Transverse colon (tissue), 4 donors: Measurements from ENCODE around the gene PIANP. TPM values are rescaled to one million over a fixed set of nuclear protein-coding genes. Genes with fewer than 3 reads are reported as not detected.
A peak's percentile ranks its signal among the peaks of the same experiment; 100 is the strongest.

Source experiments
- DNase-seq: peaks from one replicate; pipeline ENCODE4 v3.0.0-alpha.2; 2019
- H3K27ac ChIP-seq, 4 donors: fragments of 200-600 bp; sonication (generic); 2 replicates each; pipeline ENCODE4 v1.5.1; 2016 to 2018; ENCODE audit warnings: inconsistent platforms in 4 of 4
- H3K27me3 ChIP-seq: fragments of 200-600 bp; sonication (generic); 2 replicates; pipeline ENCODE4 v1.5.1; 2017; ENCODE audit warnings: inconsistent platforms
- H3K36me3 ChIP-seq, 4 donors: fragments of 200-600 bp; sonication (generic); 2 replicates each; pipeline ENCODE4 v1.5.1; 2017 to 2019; ENCODE audit warnings: inconsistent platforms in 4 of 4
- H3K4me1 ChIP-seq, 4 donors: fragments of 200-600 bp; sonication (generic); 2 replicates each; pipeline ENCODE4 v1.5.1; 2017 to 2020; ENCODE audit warnings: inconsistent platforms in 4 of 4
- H3K4me3 ChIP-seq, 4 donors: fragments of 200-600 bp; sonication (generic); 1 replicate in 1 of 4; 2 replicates in 3 of 4; pipeline versions ENCODE4 v1.5.1 to v1.6.1; 2017 to 2019; ENCODE audit warnings: inconsistent platforms in 4 of 4
- H3K9me3 ChIP-seq, 2 donors: fragments of 200-600 bp; sonication (generic); 2 replicates each; pipeline ENCODE4 v1.5.1; 2017 to 2019; ENCODE audit warnings: inconsistent platforms in 2 of 2
- EP300 ChIP-seq: sonication (generic); formaldehyde crosslinking; IDR thresholded peaks from one replicate; pipeline ENCODE4 v1.6.1; 2017; ENCODE audit warnings: antibody characterized with exemption, low read depth
- POLR2A ChIP-seq: fragments of 450-650 bp; IDR thresholded peaks from one replicate; pipeline ENCODE4 v1.6.1; 2016; ENCODE audit warnings: antibody characterized with exemption, mild to moderate bottlenecking, moderate library complexity
- POLR2AphosphoS5 ChIP-seq, 3 donors: sonication (generic); formaldehyde crosslinking; IDR thresholded peaks; one replicate each; pipeline ENCODE4 v1.6.1; 2016; ENCODE audit warnings: antibody characterized with exemption in 3 of 3
- WGBS, 2 donors: methylation state at CpG; one replicate each; pipeline ENCODE4 v1.1.5; 2018; ENCODE audit warnings: low coverage in 1 of 2; 5-methylcytosine and 5-hydroxymethylcytosine counted together
- in situ Hi-C, 4 donors: fragments of 200-750 bp; cut with MboI; loops; one replicate each; pipeline versions ENCODE4 v1.15.0 to v1.15.1; 2017; ENCODE audit warnings: low sequenced_read_pairs in 3 of 4, low pct_ligation_motif_present in 1 of 4, low pct_unique_long_range_greater_than_20kb in 1 of 4
- intact Hi-C: fragments of 100-400 bp; cut with DNase I; formaldehyde crosslinking; loops from one replicate; pipeline ENCODE4 v1.15.1; 2023; ENCODE audit warnings: low total_unique reads
- total RNA-seq, 4 donors: library from RNA; depleted of rRNA; stranded (reverse); fragments of >200 nt; gene quantifications; one replicate each; pipeline ENCODE4 v1.1.0, GENCODE V29; 2016
- TF ChIP-seq, protein P1 (sequence below), 5 experiments: fragments of 200-600 bp in 3 of 5; fragments of 450-650 bp in 2 of 5; sonication (generic) in 3 of 5; IDR thresholded peaks; 1 replicate in 2 of 5; 2 replicates in 3 of 5; pipeline ENCODE4 v1.5.1; 2016 to 2017; ENCODE audit warnings: antibody characterized with exemption in 5 of 5, inconsistent platforms in 3 of 5, mild to moderate bottlenecking in 2 of 5, moderate library complexity in 1 of 5

PIANP gene
- total RNA-seq, 4 donors from 2014 or later = 0.64 TPM; not detected in 3

DNA sequence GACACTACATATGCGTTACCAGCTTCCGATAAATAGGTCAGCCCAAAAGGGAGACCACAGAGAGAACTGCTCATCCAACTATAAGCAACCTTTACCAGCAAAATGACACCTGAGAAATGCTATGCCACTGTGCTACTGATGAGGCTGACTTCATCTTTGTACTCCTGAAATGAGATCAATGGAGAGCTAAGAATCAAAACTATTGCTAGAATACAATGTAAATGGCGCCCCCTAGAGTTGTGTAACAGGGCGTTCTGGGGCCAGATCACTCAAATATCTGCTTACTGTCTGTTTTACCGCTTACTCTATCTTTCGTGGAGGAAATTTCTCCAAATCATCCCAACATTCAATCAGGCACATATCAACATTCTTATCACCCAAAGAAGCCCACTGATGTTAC, 16.0 kb downstream of the PIANP start:
- Histone ChIP-seq H3K9me3 (no peaks in the 10 kb centered on the region), H3K36me3 (peaks cover 0 to 8% (median 3%) of the 10 kb centered on the region in 4 donors), H3K27ac (peak overlapping the region in 1 of 4 donors; percentile 5), H3K27me3 (no peaks in the 10 kb centered on the region), H3K4me3 (no peak overlapping the region), H3K4me1 (peaks cover 17 to 38% (median 18%) of the 10 kb centered on the region in 4 donors)
- TF ChIP-seq EP300 (no peak), POLR2AphosphoS5 (IDR thresholded peaks at IDR 0.05) (no peak), POLR2A (no peak)
- TF ChIP-seq, protein P1, sequence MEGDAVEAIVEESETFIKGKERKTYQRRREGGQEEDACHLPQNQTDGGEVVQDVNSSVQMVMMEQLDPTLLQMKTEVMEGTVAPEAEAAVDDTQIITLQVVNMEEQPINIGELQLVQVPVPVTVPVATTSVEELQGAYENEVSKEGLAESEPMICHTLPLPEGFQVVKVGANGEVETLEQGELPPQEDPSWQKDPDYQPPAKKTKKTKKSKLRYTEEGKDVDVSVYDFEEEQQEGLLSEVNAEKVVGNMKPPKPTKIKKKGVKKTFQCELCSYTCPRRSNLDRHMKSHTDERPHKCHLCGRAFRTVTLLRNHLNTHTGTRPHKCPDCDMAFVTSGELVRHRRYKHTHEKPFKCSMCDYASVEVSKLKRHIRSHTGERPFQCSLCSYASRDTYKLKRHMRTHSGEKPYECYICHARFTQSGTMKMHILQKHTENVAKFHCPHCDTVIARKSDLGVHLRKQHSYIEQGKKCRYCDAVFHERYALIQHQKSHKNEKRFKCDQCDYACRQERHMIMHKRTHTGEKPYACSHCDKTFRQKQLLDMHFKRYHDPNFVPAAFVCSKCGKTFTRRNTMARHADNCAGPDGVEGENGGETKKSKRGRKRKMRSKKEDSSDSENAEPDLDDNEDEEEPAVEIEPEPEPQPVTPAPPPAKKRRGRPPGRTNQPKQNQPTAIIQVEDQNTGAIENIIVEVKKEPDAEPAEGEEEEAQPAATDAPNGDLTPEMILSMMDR (IDR thresholded peaks at IDR 0.05) = peak in 4 of 5 experiments; percentile 38 to 52 (median 46)
- in situ Hi-C loops (no loop called here), intact Hi-C loops (no loop called here)
- WGBS, 2 donors = 52 to 76% methylated on average over 2 to 6 of the region's 6 CpGs
- no peak for DNase-seq

DNA sequence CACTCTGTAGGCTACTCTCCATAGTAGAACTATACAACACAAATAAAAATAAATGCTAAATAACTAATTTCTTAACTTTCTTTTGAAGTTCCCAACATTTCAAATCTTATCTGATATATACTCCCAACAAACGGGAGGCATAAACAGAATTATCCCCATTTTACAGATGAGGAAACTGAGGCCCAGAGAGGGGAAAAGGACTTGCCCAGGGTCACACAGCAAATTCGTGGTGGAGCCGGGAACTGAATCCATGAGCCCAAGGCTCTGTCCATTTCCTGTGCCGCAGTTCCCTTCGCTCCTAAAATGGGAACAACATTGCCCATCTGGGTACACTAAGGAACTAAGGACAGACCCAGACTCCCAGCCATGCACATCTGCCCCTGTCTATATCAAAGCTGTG, 23.7 kb downstream of the PIANP start:
- DNase-seq = no peak
- H3K27me3 ChIP-seq = no peaks in the 10 kb centered on the region
- H3K4me1 ChIP-seq = no peaks in the 10 kb centered on the region
- intact Hi-C loops = no loop called here
- TF ChIP-seq POLR2A (no peak), EP300 (no peak), POLR2AphosphoS5 (IDR thresholded peaks at IDR 0.05) (no peak)
- TF ChIP-seq, protein P1 (IDR thresholded peaks at IDR 0.05) = no peak
- H3K9me3 ChIP-seq = no peaks in the 10 kb centered on the region
- no peak overlapping the region for H3K27ac ChIP-seq
- 88 to 97% methylated on average over 4 to 5 of the region's 5 CpGs for WGBS, 2 donors
- in situ Hi-C loops = no loop called here
- no peak overlapping the region for H3K4me3 ChIP-seq
- H3K36me3 ChIP-seq = peaks cover 0 to 72% (median 30%) of the 10 kb centered on the region in 4 donors

DNA sequence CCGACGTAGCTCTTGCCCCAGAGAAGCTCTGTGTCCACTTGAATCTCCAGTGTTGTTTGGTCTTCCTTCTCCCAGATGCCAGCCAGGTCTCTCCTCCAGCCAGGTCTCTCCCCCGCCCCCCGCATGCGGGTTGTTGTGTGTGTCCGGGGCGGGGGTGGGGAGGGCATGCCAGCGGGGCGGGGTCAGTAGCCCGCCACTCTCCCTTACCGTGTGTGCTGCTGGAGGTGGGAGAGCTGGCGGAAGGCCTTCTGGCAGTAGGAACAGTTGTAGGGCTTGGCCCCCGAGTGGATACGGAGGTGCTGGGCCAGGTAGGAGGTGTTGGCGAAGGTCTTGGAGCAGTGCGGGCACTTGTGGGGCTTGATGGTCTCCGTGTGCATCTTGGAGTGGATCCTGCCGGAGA, 28.5 kb downstream of the PIANP start:
- in situ Hi-C loops = no loop called here
- peaks cover 0 to 82% (median 38%) of the 10 kb centered on the region in 4 donors for H3K36me3 ChIP-seq
- WGBS, 2 donors = 87 to 97% methylated on average over 5 to 18 of the region's 18 CpGs

DNA sequence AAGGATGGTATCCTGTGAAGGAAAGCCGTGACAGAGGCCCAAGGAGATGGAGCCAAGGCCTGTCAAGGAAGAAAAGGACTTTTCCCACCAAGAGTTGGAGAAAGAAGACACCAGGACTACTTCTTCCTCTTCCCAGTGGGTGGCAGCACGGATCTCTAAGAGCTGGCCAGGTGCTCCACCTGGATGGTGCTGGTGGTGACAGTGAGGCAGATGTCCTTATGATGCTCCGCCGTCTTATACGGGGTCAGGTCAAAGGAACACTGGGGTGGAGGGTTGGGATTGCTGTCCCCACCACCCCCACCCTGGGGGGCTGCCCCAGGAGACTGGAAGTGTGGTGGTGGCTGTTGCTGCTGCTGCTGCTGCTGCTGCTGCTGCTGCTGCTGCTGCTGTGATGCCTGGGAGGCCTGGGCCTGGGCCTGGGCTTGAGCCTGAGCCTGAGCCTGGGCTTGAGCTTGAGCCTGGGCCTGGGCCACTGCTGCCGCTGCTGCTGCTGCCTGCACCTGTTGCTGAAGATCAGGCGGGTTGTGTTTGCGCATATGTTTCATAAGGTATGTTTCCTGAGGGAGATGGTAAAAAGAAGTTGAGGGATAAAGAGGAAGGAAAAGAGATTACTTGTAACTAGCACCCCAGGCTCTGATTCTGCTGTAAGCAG, 32.9 kb downstream of the PIANP start:
- H3K9me3 ChIP-seq = no peaks in the 10 kb centered on the region

More for the DNA sequence above, 28.5 kb downstream of the PIANP start:
- no peaks in the 10 kb centered on the region for H3K9me3 ChIP-seq
- no peak overlapping the region for H3K4me3 ChIP-seq
- DNase-seq = no peak
- intact Hi-C loops = no loop called here
- H3K27ac ChIP-seq = no peak overlapping the region
- TF ChIP-seq, protein P1 (IDR thresholded peaks at IDR 0.05) = no peak
- no peaks in the 10 kb centered on the region for H3K27me3 ChIP-seq
- H3K4me1 ChIP-seq = no peaks in the 10 kb centered on the region

More for the DNA sequence above, 32.9 kb downstream of the PIANP start:
- TF ChIP-seq, protein P1 (IDR thresholded peaks at IDR 0.05) = peak in 1 of 5 experiments; percentile 14
- no peak for TF ChIP-seq POLR2AphosphoS5 (IDR thresholded peaks at IDR 0.05)
- in situ Hi-C loops = no loop called here
- Histone ChIP-seq H3K4me1 (no peaks in the 10 kb centered on the region), H3K27ac (no peak overlapping the region), H3K36me3 (peaks cover 0 to 53% (median 26%) of the 10 kb centered on the region in 4 donors), H3K27me3 (no peaks in the 10 kb centered on the region), H3K4me3 (no peak overlapping the region)
- intact Hi-C loops = loop anchor here (10.0 kb wide), 1 partner anchor 53 kb away; no protein-coding TSS in a partner anchor
- no peak for DNase-seq
- WGBS, 2 donors = 76 to 92% methylated on average over 2 to 8 of the region's 8 CpGs
